Pancreas (tissue), 10 donors: Measurements from ENCODE around the gene FSTL3. TPM values are rescaled to one million over a fixed set of nuclear protein-coding genes. Genes with fewer than 3 reads are reported as not detected.
A peak's percentile ranks its signal among the peaks of the same experiment; 100 is the strongest.

Experiments used
- ATAC-seq, 4 donors: fragments of 200-7000 bp; cut with Tn5 transposase; one replicate each; pipeline versions ENCODE4 v1.8.0 to v1.9.1; 2020; ENCODE audit warnings: mild to moderate bottlenecking in 4 of 4, moderate library complexity in 4 of 4
- DNase-seq, 6 donors: peaks; one replicate each; pipeline ENCODE4 v3.0.0-alpha.2; 2020
- FAIRE-seq: peaks from 2 replicates; lab custom pipeline; 2012; peaks lifted over from hg19 to GRCh38; lab: Jason Lieb, UNC
- H3K27ac ChIP-seq, 4 donors: fragments of 200-600 bp; sonication (generic); 1 replicate in 3 of 4; 2 replicates in 1 of 4; pipeline versions ENCODE4 v1.5.0 to v1.8.0; 2020
- H3K27me3 ChIP-seq, 4 donors: fragments of 200-600 bp; one replicate each; pipeline ENCODE4 v1.8.0; 2021
- H3K36me3 ChIP-seq, 3 donors: fragments of 200-600 bp; sonication (generic) in 1 of 3; one replicate each; pipeline versions ENCODE4 v1.5.0 to v1.8.0; 2020 to 2021
- H3K4me1 ChIP-seq, 3 donors: fragments of 200-600 bp; one replicate each; pipeline ENCODE4 v1.8.0; 2021
- H3K4me3 ChIP-seq, 4 donors: fragments of 200-600 bp; sonication (generic) in 2 of 4; one replicate each; pipeline versions ENCODE4 v1.5.0 to v1.8.0; 2020 to 2021
- H3K9me3 ChIP-seq, 4 donors: fragments of 200-600 bp; one replicate each; pipeline ENCODE4 v1.8.0; 2021
- WGBS, 2 donors: extraction: QIAGEN DNeasy Blood & Tissue Kit; methylation state at CpG; one replicate each; pipeline ENCODE4 v1.1.7; 2013; 5-methylcytosine and 5-hydroxymethylcytosine counted together
- intact Hi-C, 3 donors: fragments of 100-400 bp; cut with DNase I; formaldehyde crosslinking; loops; one replicate each; pipeline versions ENCODE4 v1.11.1 to v1.14.2; 2022
- polyA plus RNA-seq, 2 donors: library from polyadenylated mRNA; stranded (reverse); fragments of 200-250 nt; gene quantifications; one replicate each; pipeline ENCODE4 v1.2.3, GENCODE V29; 2013
- total RNA-seq, 6 donors: library from RNA; stranded (reverse); fragmentation: NEBNext Ultra II Directional in 4 of 6; extraction: Animal tissue kit (Norgen Biotek cat#: 25700) in 4 of 6; gene quantifications; one replicate each; pipeline versions ENCODE4 v1.2.1 to v1.2.4, GENCODE V29; 2021 to 2023
- TF ChIP-seq, protein P1 (sequence below), 4 donors: fragments of 200-600 bp; sonication (generic) in 3 of 4; IDR thresholded peaks; one replicate each; pipeline versions ENCODE4 v1.5.0 to v1.8.0; 2021; ENCODE audit warnings: antibody characterized with exemption in 4 of 4
- donor health status: healthy with polysubstance abuse.
- donor health status: DM: no; HTN: no; CAD: no; lungs with moderate emphysema.
- donor health status: DM: no; HTN: no; CAD: no.
- donor health status: control.
- donor health status: control.
- donor health status: Bipolar disorder and iron deficiency.
- donor health status: DM: yes; HTN: yes; CAD: no.
- donor health status: DM: no; HTN: no; CAD: no.
- donor health status: DM: no; HTN: no; CAD: no.
- donor health status: DM: yes; HTN: yes; CAD: no.

Gene FSTL3
- total and polyA plus RNA-seq, 8 donors: 6.6 to 148 (median 23.2) TPM

GRCh38 chr19:679418-680286, 3.5 kb downstream of the FSTL3 start:
- Histone ChIP-seq H3K4me3 (peak overlapping the region; percentile 51 to 92 (median 86)), H3K27me3 (no peaks in the 10 kb centered on the region), H3K36me3 (no peaks in the 10 kb centered on the region), H3K4me1 (peaks cover 0 to 9% (median 3%) of the 10 kb centered on the region in 3 donors), H3K9me3 (no peaks in the 10 kb centered on the region), H3K27ac (peak overlapping the region; percentile 70 to 91 (median 86))
- 5 to 8% methylated on average over 35 to 69 of the region's 69 CpGs for WGBS, 2 donors
- ATAC-seq: peak; percentile 2 to 22 (median 5)
- no peak for FAIRE-seq
- TF ChIP-seq, protein P1, sequence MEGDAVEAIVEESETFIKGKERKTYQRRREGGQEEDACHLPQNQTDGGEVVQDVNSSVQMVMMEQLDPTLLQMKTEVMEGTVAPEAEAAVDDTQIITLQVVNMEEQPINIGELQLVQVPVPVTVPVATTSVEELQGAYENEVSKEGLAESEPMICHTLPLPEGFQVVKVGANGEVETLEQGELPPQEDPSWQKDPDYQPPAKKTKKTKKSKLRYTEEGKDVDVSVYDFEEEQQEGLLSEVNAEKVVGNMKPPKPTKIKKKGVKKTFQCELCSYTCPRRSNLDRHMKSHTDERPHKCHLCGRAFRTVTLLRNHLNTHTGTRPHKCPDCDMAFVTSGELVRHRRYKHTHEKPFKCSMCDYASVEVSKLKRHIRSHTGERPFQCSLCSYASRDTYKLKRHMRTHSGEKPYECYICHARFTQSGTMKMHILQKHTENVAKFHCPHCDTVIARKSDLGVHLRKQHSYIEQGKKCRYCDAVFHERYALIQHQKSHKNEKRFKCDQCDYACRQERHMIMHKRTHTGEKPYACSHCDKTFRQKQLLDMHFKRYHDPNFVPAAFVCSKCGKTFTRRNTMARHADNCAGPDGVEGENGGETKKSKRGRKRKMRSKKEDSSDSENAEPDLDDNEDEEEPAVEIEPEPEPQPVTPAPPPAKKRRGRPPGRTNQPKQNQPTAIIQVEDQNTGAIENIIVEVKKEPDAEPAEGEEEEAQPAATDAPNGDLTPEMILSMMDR (IDR thresholded peaks at IDR 0.05): no peak
- DNase-seq: peak in 5 of 6 donors; percentile 68 to 92 (median 78)
- intact Hi-C loops: no loop called here

DNA sequence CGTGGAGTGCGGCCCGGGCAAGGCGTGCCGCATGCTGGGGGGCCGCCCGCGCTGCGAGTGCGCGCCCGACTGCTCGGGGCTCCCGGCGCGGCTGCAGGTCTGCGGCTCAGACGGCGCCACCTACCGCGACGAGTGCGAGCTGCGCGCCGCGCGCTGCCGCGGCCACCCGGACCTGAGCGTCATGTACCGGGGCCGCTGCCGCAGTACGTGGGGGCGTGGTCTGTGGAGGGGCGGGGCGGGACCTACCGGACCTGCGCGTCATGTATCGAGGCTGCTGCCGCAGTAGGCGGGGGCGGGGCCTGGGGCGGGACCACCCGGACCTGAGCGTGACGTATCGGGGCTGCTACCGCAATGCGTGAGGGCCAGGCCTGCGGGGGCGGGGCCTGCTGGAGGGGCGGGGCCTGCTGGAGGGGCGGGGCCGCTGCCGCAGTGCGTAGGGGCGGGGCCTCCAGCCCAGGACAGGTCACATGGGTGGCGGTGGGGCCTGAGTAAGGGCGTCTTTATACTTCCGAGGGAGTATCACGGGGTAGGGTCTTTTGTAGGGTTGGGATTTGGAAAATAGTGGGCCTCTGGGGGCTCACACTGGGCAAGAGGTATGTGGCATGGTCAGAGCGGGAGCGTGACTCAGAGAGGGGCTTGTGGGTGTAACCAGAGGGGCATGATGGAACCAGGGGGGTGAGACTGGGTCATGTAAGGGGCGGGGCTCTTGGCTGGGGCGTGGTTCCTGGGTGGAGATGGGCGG, 4.3 kb downstream of the FSTL3 start:
- Histone ChIP-seq H3K4me3 (peak overlapping the region; percentile 51 to 92 (median 86)), H3K27me3 (no peaks in the 10 kb centered on the region), H3K4me1 (peaks cover 0 to 9% (median 3%) of the 10 kb centered on the region in 3 donors), H3K27ac (peak overlapping the region; percentile 70 to 91 (median 86)), H3K9me3 (no peaks in the 10 kb centered on the region), H3K36me3 (no peaks in the 10 kb centered on the region)
- peak; percentile 99 to 100 (median 100) for DNase-seq
- intact Hi-C loops: no loop called here
- TF ChIP-seq, protein P1 (IDR thresholded peaks at IDR 0.05): peak; percentile 10 to 31 (median 18)
- peak; percentile 84 to 91 (median 88) for ATAC-seq
- FAIRE-seq: no peak
- 1% methylated on average over 64 to 70 of the region's 70 CpGs for WGBS, 2 donors

- ATAC-seq (no peak), DNase-seq (peak in 4 of 6 donors; percentile 60 to 97 (median 92)), FAIRE-seq (no peak)
- no peaks in the 10 kb centered on the region for H3K27me3 ChIP-seq
- H3K4me3 ChIP-seq: peak overlapping the region in 1 of 4 donors; percentile 86
- H3K9me3 ChIP-seq: no peaks in the 10 kb centered on the region
- TF ChIP-seq, protein P1 (IDR thresholded peaks at IDR 0.05): no peak
- no peaks in the 10 kb centered on the region for H3K36me3 ChIP-seq
- peaks cover 0 to 9% (median 3%) of the 10 kb centered on the region in 3 donors for H3K4me1 ChIP-seq
- H3K27ac ChIP-seq: peak overlapping the region in 2 of 4 donors; percentile 83 to 85
- intact Hi-C loops: no loop called here
- 66 to 72% methylated on average over 53 to 54 of the region's 54 CpGs for WGBS, 2 donors
Measured at GRCh38 chr19:681029-682019, 5.1 kb downstream of the FSTL3 start.

DNA sequence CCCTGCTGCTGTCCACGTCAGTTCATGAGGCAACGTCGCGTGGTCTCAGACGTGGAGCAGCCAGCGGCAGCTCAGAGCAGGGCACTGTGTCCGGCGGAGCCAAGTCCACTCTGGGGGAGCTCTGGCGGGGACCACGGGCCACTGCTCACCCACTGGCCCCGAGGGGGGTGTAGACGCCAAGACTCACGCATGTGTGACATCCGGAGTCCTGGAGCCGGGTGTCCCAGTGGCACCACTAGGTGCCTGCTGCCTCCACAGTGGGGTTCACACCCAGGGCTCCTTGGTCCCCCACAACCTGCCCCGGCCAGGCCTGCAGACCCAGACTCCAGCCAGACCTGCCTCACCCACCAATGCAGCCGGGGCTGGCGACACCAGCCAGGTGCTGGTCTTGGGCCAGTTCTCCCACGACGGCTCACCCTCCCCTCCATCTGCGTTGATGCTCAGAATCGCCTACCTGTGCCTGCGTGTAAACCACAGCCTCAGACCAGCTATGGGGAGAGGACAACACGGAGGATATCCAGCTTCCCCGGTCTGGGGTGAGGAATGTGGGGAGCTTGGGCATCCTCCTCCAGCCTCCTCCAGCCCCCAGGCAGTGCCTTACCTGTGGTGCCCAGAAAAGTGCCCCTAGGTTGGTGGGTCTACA, 6.6 kb downstream of the FSTL3 start:
- ATAC-seq (no peak), FAIRE-seq (no peak), DNase-seq (peak in 2 of 6 donors; percentile 55 to 79)
- Histone ChIP-seq H3K27ac (no peak overlapping the region), H3K4me3 (no peak overlapping the region), H3K9me3 (no peaks in the 10 kb centered on the region), H3K4me1 (peaks cover 0 to 4% (median 3%) of the 10 kb centered on the region in 3 donors), H3K27me3 (no peaks in the 10 kb centered on the region), H3K36me3 (no peaks in the 10 kb centered on the region)
- 63 to 69% methylated on average over 25 of the region's 25 CpGs for WGBS, 2 donors
- TF ChIP-seq, protein P1 (IDR thresholded peaks at IDR 0.05): no peak
- intact Hi-C loops: no loop called here
